NT2/D1 (cell line): ENCODE data around the gene ZPR1.

Source experiments
- SUZ12 ChIP-seq: IDR thresholded peaks from 2 replicates; pipeline ENCODE4 v1.6.1; 2011; ENCODE audit not compliant: insufficient read length, insufficient read depth; ENCODE audit errors: extremely low read depth
- YY1 ChIP-seq: IDR thresholded peaks from 2 replicates; pipeline ENCODE4 v1.6.1; 2011; ENCODE audit not compliant: insufficient read length, insufficient read depth

- TF ChIP-seq YY1 (no peak), SUZ12 (no peak)
Measured at GRCh38 chr11:116791813-116792143, 4.0 kb upstream of the ZPR1 start, which contains the start of gene APOA5.
